ENCODE results near the gene BBS9.

Gene BBS9

DNA sequence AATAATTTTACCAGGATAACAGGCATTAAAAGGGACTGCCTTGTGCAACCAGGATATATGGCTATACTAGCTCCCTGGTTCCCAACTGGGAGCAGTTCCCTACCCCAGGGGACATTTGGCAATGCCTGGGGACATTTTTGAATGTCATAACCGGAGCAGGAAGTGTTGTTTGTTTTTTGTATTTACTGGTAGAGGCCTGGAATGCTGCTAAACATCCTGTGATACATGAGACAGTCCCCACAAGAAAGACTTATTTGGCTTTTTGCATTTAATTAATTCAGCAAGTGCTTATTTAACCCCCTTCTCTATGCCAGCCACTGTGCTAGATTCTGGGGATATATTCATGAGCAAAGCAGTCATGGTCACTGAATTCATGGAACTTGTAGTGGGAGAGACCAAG, 181.2 kb downstream of the BBS9 start:
- no peak overlapping the region for H3K4me2 ChIP-seq (ENCODE audit: low read depth, low read length)

DNA sequence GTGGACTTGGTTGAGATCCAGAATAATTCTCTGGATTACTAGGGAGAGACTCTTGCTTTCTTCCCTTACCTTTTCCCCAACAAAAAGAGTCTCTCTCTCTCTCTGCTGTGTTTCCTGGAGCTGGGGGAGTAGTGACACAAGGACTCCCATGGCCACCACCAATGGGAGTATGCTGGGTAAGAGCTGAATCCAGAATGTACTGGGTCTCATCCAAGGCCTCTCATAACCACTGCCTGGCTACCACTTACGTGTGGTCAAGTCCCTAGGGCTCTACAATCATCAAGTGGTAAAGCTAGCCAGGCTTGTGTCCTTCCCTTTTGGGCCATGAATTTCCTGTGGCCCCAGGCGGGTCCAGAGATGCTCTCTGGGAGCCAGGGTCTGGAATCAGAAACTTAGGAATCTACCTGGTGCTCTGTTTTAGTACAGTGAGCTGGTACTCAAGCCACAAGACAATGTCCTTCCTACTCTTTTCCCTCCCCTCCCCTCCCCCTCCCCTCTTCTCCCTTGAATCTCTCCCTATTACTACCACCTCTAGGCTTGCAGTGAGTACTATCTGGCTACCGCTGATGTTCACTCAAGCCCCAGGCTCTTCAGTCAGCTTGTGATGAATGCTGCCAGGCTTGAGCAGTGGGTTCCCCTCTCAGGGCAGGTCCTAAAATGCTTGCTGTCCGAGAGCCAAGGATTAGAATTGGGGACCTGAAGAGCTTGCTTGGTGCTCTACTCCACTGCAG, 196.6 kb downstream of the BBS9 start:
- DNase-seq, result no peak
- H2AFZ ChIP-seq (ENCODE audit: low read length), result no peak overlapping the region

More for the DNA sequence above, 181.2 kb downstream of the BBS9 start:
- Histone ChIP-seq H3K79me2 (ENCODE audit: low read length) (no peaks in the 10 kb centered on the region), H3K36me3 (replicated peaks; ENCODE audit: insufficient read depth, low read length) (no peaks in the 10 kb centered on the region), H2AFZ (ENCODE audit: low read length) (no peak overlapping the region), H3K4me3 (ENCODE audit: low read length) (no peak overlapping the region), H3K27me3 (replicated peaks; ENCODE audit: insufficient read depth, low read length) (no peaks in the 10 kb centered on the region), H3F3A (ENCODE audit: insufficient read depth, low read length) (no peaks in the 10 kb centered on the region), H3K9ac (ENCODE audit: low read length) (no peak overlapping the region), H4K20me1 (ENCODE audit: insufficient read depth, low read length) (no peaks in the 10 kb centered on the region), H3K27ac (ENCODE audit: low read length) (no peak overlapping the region), H3K9me3 (replicated peaks; ENCODE audit: insufficient read depth, low read length) (no peaks in the 10 kb centered on the region), H3K4me1 (ENCODE audit: low read length) (no peaks in the 10 kb centered on the region), H3K9me2 (replicated peaks; ENCODE audit: insufficient read depth, low read length) (no peaks in the 10 kb centered on the region)
- no peak for TF ChIP-seq EZH2 (optimal IDR thresholded peaks at IDR 0.05; ENCODE audit: low read depth, low read length)
- TF ChIP-seq, protein P1, sequence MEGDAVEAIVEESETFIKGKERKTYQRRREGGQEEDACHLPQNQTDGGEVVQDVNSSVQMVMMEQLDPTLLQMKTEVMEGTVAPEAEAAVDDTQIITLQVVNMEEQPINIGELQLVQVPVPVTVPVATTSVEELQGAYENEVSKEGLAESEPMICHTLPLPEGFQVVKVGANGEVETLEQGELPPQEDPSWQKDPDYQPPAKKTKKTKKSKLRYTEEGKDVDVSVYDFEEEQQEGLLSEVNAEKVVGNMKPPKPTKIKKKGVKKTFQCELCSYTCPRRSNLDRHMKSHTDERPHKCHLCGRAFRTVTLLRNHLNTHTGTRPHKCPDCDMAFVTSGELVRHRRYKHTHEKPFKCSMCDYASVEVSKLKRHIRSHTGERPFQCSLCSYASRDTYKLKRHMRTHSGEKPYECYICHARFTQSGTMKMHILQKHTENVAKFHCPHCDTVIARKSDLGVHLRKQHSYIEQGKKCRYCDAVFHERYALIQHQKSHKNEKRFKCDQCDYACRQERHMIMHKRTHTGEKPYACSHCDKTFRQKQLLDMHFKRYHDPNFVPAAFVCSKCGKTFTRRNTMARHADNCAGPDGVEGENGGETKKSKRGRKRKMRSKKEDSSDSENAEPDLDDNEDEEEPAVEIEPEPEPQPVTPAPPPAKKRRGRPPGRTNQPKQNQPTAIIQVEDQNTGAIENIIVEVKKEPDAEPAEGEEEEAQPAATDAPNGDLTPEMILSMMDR (IDR thresholded peaks at IDR 0.05; ENCODE audit: low read length), result no peak
- no peak for TF ChIP-seq EZH2phosphoT487 (IDR thresholded peaks at IDR 0.05; ENCODE audit: low read length)
- no peak for DNase-seq

DNA sequence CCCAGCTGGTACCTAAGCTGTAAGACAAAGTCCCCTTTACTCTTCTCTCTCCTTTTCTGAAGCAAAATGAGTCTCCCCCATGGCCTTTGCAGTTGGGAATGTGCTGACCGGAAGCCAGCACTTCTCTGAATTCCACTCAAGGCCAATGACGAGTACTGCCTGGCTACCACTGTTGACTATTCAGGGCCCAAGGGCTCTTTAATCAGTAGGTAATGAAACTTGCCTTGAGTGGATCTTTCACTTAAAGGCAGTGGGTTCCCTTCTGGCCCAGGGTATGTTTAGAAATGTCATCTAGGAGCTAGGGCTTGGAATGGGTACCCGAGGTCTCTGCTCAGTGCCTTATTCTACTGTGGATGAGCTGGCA, 197.1 kb downstream of the BBS9 start:
- Histone ChIP-seq H3K9me3 (replicated peaks; ENCODE audit: insufficient read depth, low read length) (no peaks in the 10 kb centered on the region), H3K79me2 (ENCODE audit: low read length) (no peaks in the 10 kb centered on the region), H3K36me3 (replicated peaks; ENCODE audit: insufficient read depth, low read length) (no peaks in the 10 kb centered on the region), H2AFZ (ENCODE audit: low read length) (no peak overlapping the region), H3K27ac (ENCODE audit: low read length) (no peak overlapping the region), H3K9ac (ENCODE audit: low read length) (no peak overlapping the region), H3K4me3 (ENCODE audit: low read length) (no peak overlapping the region), H3K27me3 (replicated peaks; ENCODE audit: insufficient read depth, low read length) (no peaks in the 10 kb centered on the region), H4K20me1 (ENCODE audit: insufficient read depth, low read length) (no peaks in the 10 kb centered on the region), H3F3A (ENCODE audit: insufficient read depth, low read length) (no peaks in the 10 kb centered on the region), H3K4me2 (ENCODE audit: low read depth, low read length) (no peak overlapping the region), H3K9me2 (replicated peaks; ENCODE audit: insufficient read depth, low read length) (no peaks in the 10 kb centered on the region), H3K4me1 (ENCODE audit: low read length) (no peaks in the 10 kb centered on the region)
- TF ChIP-seq EZH2phosphoT487 (IDR thresholded peaks at IDR 0.05; ENCODE audit: low read length), result no peak
- DNase-seq, result no peak

More for the DNA sequence above, 196.6 kb downstream of the BBS9 start:
- H3K4me3 ChIP-seq (ENCODE audit: low read length), result no peak overlapping the region
- no peaks in the 10 kb centered on the region for H3K79me2 ChIP-seq (ENCODE audit: low read length)
- H3K27me3 ChIP-seq (replicated peaks; ENCODE audit: insufficient read depth, low read length), result no peaks in the 10 kb centered on the region
- no peaks in the 10 kb centered on the region for H3F3A ChIP-seq (ENCODE audit: insufficient read depth, low read length)
- no peaks in the 10 kb centered on the region for H4K20me1 ChIP-seq (ENCODE audit: insufficient read depth, low read length)
- no peak for TF ChIP-seq EZH2 (optimal IDR thresholded peaks at IDR 0.05; ENCODE audit: low read depth, low read length)
- no peak for TF ChIP-seq EZH2phosphoT487 (IDR thresholded peaks at IDR 0.05; ENCODE audit: low read length)
- TF ChIP-seq, protein P1 (IDR thresholded peaks at IDR 0.05; ENCODE audit: low read length), result no peak
- H3K36me3 ChIP-seq (replicated peaks; ENCODE audit: insufficient read depth, low read length), result no peaks in the 10 kb centered on the region
- no peak overlapping the region for H3K9ac ChIP-seq (ENCODE audit: low read length)
- H3K9me3 ChIP-seq (replicated peaks; ENCODE audit: insufficient read depth, low read length), result no peaks in the 10 kb centered on the region
- H3K9me2 ChIP-seq (replicated peaks; ENCODE audit: insufficient read depth, low read length), result no peaks in the 10 kb centered on the region
- H3K4me2 ChIP-seq (ENCODE audit: low read depth, low read length), result no peak overlapping the region
- H3K4me1 ChIP-seq (ENCODE audit: low read length), result no peaks in the 10 kb centered on the region
- H3K27ac ChIP-seq (ENCODE audit: low read length), result no peak overlapping the region

DNA sequence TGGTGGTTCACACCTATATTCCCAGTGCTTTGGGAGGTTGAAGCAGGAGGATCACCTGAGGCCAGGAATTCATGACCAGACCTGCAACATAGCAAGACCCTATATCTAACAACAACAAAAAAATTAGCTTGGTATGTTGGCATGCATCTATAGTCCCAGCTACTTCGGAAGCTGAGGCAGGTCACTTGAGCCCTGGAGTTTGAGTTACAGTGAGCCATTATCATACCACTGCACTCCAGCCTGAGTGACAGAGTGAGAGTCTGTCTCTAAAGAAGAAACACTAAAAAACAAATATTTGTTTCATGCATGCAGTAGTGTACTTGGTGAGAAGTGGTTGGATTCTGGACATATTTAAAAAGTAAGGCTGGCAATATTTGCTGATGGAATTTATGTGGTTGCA, 198.1 kb downstream of the BBS9 start:
- Histone ChIP-seq H3K27me3 (replicated peaks; ENCODE audit: insufficient read depth, low read length) (no peaks in the 10 kb centered on the region), H2AFZ (ENCODE audit: low read length) (no peak overlapping the region), H3K36me3 (replicated peaks; ENCODE audit: insufficient read depth, low read length) (no peaks in the 10 kb centered on the region), H3K79me2 (ENCODE audit: low read length) (no peaks in the 10 kb centered on the region), H3K27ac (ENCODE audit: low read length) (no peak overlapping the region), H3K4me1 (ENCODE audit: low read length) (no peaks in the 10 kb centered on the region), H3K4me2 (ENCODE audit: low read depth, low read length) (no peak overlapping the region), H3F3A (ENCODE audit: insufficient read depth, low read length) (no peaks in the 10 kb centered on the region), H3K4me3 (ENCODE audit: low read length) (no peak overlapping the region), H4K20me1 (ENCODE audit: insufficient read depth, low read length) (no peaks in the 10 kb centered on the region), H3K9ac (ENCODE audit: low read length) (no peak overlapping the region), H3K9me3 (replicated peaks; ENCODE audit: insufficient read depth, low read length) (no peaks in the 10 kb centered on the region), H3K9me2 (replicated peaks; ENCODE audit: insufficient read depth, low read length) (no peaks in the 10 kb centered on the region)
- no peak for TF ChIP-seq EZH2phosphoT487 (IDR thresholded peaks at IDR 0.05; ENCODE audit: low read length)
- TF ChIP-seq, protein P1 (IDR thresholded peaks at IDR 0.05; ENCODE audit: low read length), result no peak
- no peak for TF ChIP-seq EZH2 (optimal IDR thresholded peaks at IDR 0.05; ENCODE audit: low read depth, low read length)
- no peak for DNase-seq
